NCI-H1105 treated with DMSO at 0.1 percent for 48 hours (cell line): ENCODE measurements around the gene HVCN1.

Source experiments
- DNase-seq: peaks from one replicate; lab custom pipeline; 2025; lab: John Stamatoyannopoulos, UW

The HVCN1 gene

DNA sequence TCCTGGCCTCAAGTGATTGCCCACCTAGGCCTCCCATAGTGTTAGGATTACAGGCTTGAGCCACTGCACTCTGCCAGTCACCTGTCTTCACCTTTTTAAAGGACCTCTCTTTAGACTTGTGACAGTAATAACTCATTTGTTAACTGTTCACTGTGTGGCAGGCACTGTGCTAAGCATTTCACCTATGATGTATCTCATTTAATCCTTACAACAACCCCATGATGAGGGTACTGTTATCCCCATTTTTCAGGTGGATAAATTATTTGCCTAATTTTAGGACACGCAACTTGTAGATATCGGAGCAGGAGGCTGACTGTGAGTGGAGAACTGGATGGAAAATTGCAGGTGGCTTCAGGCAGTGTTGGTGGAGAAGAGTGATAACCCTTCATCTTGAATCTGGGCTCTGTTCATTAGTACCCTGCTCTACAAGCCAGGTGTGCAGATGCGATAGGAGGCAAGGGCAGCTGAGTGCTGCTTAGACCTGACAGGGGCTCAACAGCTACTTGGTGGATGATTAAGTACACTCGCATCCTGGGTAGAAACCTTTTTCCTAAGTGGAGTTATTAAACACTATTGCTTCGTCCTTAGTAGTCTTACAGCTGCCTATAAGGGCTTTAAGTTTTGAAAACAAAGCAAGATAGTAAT is 72.3 kb downstream of the HVCN1 start:
- DNase-seq = no peak

DNA sequence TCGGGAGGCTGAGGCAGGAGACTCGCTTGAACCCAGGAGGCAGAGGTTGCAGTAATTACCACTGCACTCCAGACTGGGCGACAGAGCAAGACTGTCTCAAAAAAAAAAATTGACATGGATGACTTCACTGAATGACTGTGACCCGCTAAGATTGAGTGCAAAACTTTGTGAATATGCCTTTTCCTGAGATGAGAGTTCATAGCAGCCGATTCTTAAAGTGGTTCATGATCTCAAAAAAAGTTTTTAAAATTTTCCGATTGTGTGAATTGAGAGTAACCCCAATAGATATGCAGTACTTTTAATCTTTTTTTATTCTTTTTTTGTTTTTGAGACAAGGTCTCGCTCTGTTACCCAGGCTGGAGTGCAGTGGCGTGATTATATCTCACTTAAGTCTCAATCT is 73.7 kb downstream of the HVCN1 start:
- DNase-seq = no peak

DNA sequence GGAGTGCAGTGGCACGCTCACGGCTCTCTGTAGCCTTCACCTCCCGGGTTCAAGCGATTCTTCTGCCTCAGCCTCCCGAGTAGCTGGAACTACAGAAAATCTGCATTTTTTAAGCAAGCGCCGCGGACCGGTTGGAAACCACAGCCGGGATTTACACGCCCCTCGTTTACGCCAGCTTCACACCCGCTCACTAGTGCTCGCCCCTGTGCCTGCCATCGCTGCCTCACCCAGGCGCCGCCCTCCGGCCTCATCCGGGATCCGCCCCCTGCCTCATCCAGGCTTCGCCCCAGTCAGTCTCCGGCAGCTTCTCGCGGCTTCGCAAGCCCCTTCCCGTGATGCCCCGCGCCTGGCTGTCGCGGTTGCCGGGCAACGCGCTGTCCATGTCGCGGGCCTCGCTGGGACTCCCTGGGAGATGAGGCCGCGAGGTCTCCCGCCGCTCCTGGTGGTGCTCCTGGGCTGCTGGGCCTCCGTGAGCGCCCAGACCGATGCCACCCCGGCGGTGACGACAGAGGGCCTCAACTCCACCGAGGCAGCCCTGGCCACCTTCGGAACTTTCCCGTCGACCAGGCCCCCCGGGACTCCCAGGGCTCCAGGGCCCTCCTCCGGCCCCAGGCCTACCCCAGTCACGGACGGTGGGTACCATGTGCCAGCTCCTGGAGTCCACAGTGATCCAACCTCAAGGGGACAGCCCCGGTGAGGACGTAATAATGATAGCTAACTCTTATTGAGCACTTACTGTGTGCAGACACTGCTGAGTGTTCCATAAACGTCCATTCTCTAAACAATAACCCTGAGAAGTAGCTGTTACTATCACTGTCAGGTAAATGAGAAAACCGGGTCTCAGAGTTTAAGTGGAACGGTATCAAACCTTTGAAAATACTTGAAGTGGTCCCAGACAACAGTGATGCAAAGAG is 74.9 kb downstream of the HVCN1 start, which contains the start of gene TCTN1:
Gene TCTN1, plus strand, starts transcription at position 359 of the 914 bp plus-strand sequence. Its CDS starts 54 bp downstream, at position 413.
- DNase-seq = peak; percentile 96

DNA sequence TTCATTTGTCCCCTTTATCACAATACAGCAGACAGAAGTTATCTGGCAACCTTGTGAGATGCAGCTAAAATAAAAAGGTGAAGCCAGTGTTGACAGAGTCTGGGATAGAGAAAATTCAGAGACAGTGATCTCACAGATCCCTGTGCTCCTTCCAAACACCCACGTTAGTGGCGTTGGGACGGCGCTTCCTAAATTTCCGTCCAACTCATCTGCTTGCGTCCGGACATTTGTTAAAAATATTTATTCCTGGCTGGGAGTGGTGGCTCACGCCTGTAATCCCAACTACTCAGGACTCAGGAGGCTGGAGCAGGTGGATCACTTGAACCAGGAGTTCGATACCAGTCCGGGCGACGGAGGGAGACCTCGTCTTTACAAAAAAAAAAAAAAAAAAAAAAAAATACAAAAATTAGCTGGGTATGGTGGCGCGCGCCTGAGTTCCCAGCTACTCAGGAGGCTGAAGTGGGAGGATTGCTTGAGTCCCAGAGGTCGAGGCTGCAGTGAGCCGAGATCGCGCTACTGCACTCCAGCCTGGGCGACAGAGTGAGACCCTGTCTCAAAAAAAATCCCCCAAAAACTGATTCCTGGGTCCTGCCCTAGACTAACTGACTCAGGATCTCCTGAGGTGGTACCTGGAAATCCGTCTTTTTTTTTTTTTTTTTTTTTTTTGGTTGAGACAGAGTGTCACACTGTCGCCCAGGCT is 75.7 kb downstream of the HVCN1 start:
- DNase-seq = no peak

DNA sequence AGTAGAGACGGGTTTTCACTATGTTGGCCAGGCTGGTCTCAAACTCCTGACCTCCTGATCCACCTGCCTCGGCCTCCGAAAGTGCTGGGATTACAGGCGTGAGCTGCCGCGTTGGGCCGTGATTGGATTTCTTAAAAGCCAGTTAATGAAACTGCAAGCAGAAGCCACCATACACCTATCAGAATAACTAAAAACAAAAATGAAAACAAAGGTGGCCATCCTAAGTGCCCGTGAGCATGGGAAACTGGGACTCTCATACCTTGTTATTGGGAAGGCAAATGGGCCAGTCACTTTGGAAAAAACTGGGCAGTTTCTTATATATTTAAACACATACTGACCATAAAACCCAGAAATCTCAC is 82.7 kb downstream of the HVCN1 start:
- no peak for DNase-seq

DNA sequence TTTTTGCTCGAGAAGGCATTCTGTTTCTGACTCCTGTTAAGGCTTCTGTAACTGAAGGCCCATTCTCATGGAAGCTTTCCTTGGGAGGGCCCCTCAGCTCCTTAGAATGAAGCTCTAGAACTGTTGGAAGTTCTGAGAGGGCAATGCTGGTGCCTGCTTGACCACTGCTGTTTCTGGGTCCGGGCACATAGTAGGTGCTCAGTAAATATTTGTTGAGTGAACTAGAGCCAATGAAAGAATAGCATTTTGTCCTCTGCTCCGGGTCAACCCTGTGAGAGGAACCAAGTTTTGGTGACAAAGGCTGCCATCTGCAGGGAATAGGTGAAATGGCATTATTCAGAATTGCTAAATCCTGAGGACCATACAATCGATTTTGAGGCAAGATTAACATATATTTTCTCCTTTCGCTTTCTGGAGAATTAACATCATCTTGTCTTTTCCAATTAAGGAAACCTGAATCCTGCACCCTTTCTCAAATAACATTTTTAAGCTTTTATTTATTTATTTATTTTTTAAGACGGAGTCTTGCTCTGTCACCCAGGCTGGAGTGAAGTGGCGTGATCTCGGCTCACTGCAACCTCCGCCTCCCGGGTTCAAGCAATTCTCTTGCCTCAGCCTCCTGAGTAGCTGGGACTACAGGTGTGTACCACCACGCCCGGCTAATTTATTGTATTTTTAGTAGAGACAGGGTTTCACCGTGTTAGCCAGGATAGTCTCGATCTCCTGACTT is 86.7 kb downstream of the HVCN1 start:
- peak; percentile 19 for DNase-seq

DNA sequence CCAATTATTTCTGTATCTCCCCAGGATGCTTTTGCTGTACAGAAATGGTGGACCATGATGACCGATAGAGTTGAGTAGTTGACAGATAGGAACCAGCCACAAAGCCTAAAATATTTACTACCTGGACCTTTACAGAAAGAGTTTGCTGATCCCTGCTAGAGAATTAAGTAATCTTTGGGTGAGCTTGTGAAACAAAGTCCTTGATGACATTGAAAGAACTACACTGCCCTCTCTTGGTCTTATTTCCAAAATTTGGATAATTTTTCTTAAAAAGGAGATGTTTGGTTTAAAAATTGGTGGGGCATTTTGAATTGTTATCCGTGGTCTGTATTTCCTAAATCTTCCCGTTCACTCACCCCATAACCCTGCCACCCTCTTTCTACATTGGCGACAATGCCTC is 88.7 kb downstream of the HVCN1 start:
- DNase-seq = peak; percentile 26

DNA sequence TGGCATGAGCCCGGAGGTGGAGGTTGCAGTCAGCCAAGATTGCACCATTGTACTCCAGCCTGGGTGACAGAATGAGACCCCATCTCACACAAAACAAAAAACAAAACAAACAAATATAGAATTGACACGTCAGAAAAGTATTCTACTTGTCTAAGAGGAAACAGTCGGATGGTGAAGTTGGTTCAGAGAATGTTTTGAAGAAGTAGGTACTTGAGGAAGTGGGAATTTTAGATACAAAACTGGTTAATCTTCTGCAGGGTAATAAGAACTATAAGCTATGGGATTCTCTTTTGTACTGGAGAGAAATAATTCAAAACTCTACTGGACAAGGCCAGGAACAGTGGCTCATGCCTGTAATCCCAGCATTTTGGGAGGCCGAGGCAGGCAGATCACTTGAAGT is 89.6 kb downstream of the HVCN1 start:
- DNase-seq = no peak
